ENCODE measurements around the gene VPS26A.

The VPS26A gene

DNA sequence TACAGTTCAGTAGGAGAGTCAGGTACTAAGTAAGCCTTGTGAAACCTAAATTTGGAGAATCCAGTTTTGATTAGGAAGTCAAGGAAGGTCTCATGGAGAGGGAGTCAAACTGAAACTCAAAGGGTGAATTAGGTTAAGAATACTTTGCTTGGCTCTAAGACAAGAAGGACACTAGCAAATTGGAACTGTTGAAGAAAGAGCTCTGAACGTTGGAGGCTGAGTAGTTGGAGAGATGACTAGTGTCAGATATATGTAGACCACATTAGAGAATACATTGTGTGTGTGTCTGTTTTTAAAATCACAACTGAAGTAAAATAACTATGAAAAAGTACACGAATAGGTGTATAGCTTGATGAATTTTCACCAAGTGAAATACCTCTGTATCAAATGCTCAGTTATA is 6.3 kb downstream of the VPS26A start:
- TF ChIP-seq SIN3A (IDR thresholded peaks at IDR 0.05; ENCODE audit: borderline replicate concordance, insufficient read depth, low read length): no peak

DNA sequence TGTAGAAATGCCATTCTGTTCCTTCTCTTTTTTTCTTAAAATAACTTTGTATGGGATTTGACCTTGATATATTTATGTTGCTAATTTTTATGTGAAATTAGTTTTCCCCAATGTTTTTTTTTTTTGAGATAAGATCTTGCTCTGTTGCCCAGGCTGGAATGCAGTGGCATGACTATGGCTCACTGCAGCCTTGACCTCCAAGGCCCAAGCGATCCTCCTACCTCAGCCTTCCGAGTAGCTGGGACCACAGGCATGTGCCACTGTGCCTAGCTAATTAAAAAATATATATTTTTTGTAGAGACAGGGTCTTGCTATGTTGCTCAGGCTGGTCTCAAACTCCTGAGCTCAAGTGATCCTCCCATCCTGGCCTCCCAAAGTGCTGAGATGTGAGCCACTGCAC is 16.0 kb downstream of the VPS26A start:
- TF ChIP-seq POLR2AphosphoS5 (IDR thresholded peaks at IDR 0.05; ENCODE audit: low read depth, low read length): no peak
- TF ChIP-seq SIN3A (IDR thresholded peaks at IDR 0.05; ENCODE audit: borderline replicate concordance, insufficient read depth, low read length): no peak
- no peak for TF ChIP-seq TAF1 (IDR thresholded peaks at IDR 0.05; ENCODE audit: borderline replicate concordance, insufficient read depth, low read length)
- TF ChIP-seq FOXP2 (optimal IDR thresholded peaks at IDR 0.05; ENCODE audit: borderline replicate concordance, extremely low read depth, extremely low read length, insufficient read depth): no peak
- TF ChIP-seq, protein P1, sequence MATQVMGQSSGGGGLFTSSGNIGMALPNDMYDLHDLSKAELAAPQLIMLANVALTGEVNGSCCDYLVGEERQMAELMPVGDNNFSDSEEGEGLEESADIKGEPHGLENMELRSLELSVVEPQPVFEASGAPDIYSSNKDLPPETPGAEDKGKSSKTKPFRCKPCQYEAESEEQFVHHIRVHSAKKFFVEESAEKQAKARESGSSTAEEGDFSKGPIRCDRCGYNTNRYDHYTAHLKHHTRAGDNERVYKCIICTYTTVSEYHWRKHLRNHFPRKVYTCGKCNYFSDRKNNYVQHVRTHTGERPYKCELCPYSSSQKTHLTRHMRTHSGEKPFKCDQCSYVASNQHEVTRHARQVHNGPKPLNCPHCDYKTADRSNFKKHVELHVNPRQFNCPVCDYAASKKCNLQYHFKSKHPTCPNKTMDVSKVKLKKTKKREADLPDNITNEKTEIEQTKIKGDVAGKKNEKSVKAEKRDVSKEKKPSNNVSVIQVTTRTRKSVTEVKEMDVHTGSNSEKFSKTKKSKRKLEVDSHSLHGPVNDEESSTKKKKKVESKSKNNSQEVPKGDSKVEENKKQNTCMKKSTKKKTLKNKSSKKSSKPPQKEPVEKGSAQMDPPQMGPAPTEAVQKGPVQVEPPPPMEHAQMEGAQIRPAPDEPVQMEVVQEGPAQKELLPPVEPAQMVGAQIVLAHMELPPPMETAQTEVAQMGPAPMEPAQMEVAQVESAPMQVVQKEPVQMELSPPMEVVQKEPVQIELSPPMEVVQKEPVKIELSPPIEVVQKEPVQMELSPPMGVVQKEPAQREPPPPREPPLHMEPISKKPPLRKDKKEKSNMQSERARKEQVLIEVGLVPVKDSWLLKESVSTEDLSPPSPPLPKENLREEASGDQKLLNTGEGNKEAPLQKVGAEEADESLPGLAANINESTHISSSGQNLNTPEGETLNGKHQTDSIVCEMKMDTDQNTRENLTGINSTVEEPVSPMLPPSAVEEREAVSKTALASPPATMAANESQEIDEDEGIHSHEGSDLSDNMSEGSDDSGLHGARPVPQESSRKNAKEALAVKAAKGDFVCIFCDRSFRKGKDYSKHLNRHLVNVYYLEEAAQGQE (IDR thresholded peaks at IDR 0.05; ENCODE audit: insufficient read depth in 1 of 2, low read depth in 2 of 2, low read length in 2 of 2): no peak

- TF ChIP-seq TAF1 (IDR thresholded peaks at IDR 0.05; ENCODE audit: borderline replicate concordance, insufficient read depth, low read length) (no peak), POLR2AphosphoS5 (IDR thresholded peaks at IDR 0.05; ENCODE audit: low read depth, low read length) (no peak), SIN3A (IDR thresholded peaks at IDR 0.05; ENCODE audit: borderline replicate concordance, insufficient read depth, low read length) (no peak), FOXP2 (optimal IDR thresholded peaks at IDR 0.05; ENCODE audit: borderline replicate concordance, extremely low read depth, extremely low read length, insufficient read depth) (no peak)
- TF ChIP-seq, protein P1 (IDR thresholded peaks at IDR 0.05; ENCODE audit: insufficient read depth in 1 of 2, low read depth in 2 of 2, low read length in 2 of 2): no peak
Observed at GRCh38 chr10:69141304-69141703, 17.3 kb downstream of the VPS26A start.

GRCh38 chr10:69142983-69143382 is 19.0 kb downstream of the VPS26A start:
- TF ChIP-seq SIN3A (IDR thresholded peaks at IDR 0.05; ENCODE audit: borderline replicate concordance, insufficient read depth, low read length): no peak
- no peak for TF ChIP-seq FOXP2 (optimal IDR thresholded peaks at IDR 0.05; ENCODE audit: borderline replicate concordance, extremely low read depth, extremely low read length, insufficient read depth)
- no peak for TF ChIP-seq POLR2AphosphoS5 (IDR thresholded peaks at IDR 0.05; ENCODE audit: low read depth, low read length)
- TF ChIP-seq TAF1 (IDR thresholded peaks at IDR 0.05; ENCODE audit: borderline replicate concordance, insufficient read depth, low read length): no peak
- TF ChIP-seq, protein P1 (IDR thresholded peaks at IDR 0.05; ENCODE audit: insufficient read depth in 1 of 2, low read depth in 2 of 2, low read length in 2 of 2): no peak

DNA sequence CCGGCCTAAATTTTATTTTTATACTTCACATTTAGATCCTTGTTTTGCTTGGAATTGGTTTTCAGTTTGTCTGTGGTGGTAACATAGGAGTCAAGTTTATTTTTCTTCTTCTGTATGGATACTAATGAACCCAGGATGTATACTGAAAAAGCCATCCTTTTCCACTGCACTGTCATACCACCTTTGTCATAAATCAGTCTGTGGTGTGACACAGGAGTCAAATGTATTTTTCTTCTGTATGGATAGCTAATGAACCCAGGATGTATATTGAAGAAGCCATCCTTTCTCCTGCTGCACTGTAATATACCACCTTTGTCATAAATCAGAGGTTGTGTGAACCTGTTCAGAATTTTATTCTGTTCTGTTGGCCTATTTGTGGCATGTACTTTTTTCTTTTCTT is 21.4 kb downstream of the VPS26A start:
- TF ChIP-seq TAF1 (IDR thresholded peaks at IDR 0.05; ENCODE audit: borderline replicate concordance, insufficient read depth, low read length) (no peak), FOXP2 (optimal IDR thresholded peaks at IDR 0.05; ENCODE audit: borderline replicate concordance, extremely low read depth, extremely low read length, insufficient read depth) (no peak), SIN3A (IDR thresholded peaks at IDR 0.05; ENCODE audit: borderline replicate concordance, insufficient read depth, low read length) (no peak), POLR2AphosphoS5 (IDR thresholded peaks at IDR 0.05; ENCODE audit: low read depth, low read length) (no peak)
- TF ChIP-seq, protein P1 (IDR thresholded peaks at IDR 0.05; ENCODE audit: insufficient read depth in 1 of 2, low read depth in 2 of 2, low read length in 2 of 2): no peak

Measured in PFSK-1 (cell line).